OCI-LY7 (cell line): Measurements from ENCODE around the gene KRTAP22-1. TPM values are rescaled to one million over a fixed set of nuclear protein-coding genes. Genes with fewer than 3 reads are reported as not detected.

Source experiments
- small RNA-seq: library from RNA; depleted of rRNA; stranded (forward); fragments of <200 nt; gene quantifications from one replicate; pipeline ENCODE3, GENCODE V24; 2014
- total RNA-seq, 2 experiments: library from RNA; depleted of rRNA in 1 of 2; stranded (reverse); fragments of >200 nt in 1 of 2; shearing (Covaris generic) in 1 of 2; gene quantifications; 2 replicates each; pipeline ENCODE4 v1.2.3, GENCODE V29; 2014 to 2022

The KRTAP22-1 gene
- total RNA-seq, 2 experiments from 2014 or later = not detected

Small RNAs within 50 kb of the gene (small RNA-seq; reads per million reads assigned to genes)
- not detected for gene KRTAP20-1
- not detected for gene KRTAP20-3
- not detected for gene KRTAP20-4
- gene KRTAP22-1 = not detected
- not detected for gene KRTAP22-2

Other genes with a start within 250 kb of the KRTAP22-1 start
- gene KRTAP13-2, start 228.8 kb upstream of the KRTAP22-1 start, total RNA-seq (2014; rRNA removed; shearing (Covaris generic)) = not detected in 2 replicates
- not detected in 2 replicates for gene KRTAP13-2, start 228.8 kb upstream of the KRTAP22-1 start, total RNA-seq (2022)
- gene KRTAP13-1, start 205.1 kb upstream of the KRTAP22-1 start, total RNA-seq (2014; rRNA removed; shearing (Covaris generic)) = not detected in 2 replicates
- gene KRTAP13-1, start 205.1 kb upstream of the KRTAP22-1 start, total RNA-seq (2022) = not detected in 2 replicates
- gene KRTAP13-3, start 175.2 kb upstream of the KRTAP22-1 start, total RNA-seq (2014; rRNA removed; shearing (Covaris generic)) = not detected in 2 replicates
- not detected in 2 replicates for gene KRTAP13-3, start 175.2 kb upstream of the KRTAP22-1 start, total RNA-seq (2022)
- not detected in 2 replicates for gene KRTAP13-4, start 170.9 kb upstream of the KRTAP22-1 start, total RNA-seq (2014; rRNA removed; shearing (Covaris generic))
- not detected in 2 replicates for gene KRTAP13-4, start 170.9 kb upstream of the KRTAP22-1 start, total RNA-seq (2022)
- gene KRTAP15-1, start 160.8 kb upstream of the KRTAP22-1 start, total RNA-seq (2014; rRNA removed; shearing (Covaris generic)) = not detected in 2 replicates
- not detected in 2 replicates for gene KRTAP15-1, start 160.8 kb upstream of the KRTAP22-1 start, total RNA-seq (2022)
- gene KRTAP19-1, start 120.7 kb upstream of the KRTAP22-1 start, total RNA-seq (2014; rRNA removed; shearing (Covaris generic)) = not detected in 2 replicates
- not detected in 2 replicates for gene KRTAP19-1, start 120.7 kb upstream of the KRTAP22-1 start, total RNA-seq (2022)
- gene KRTAP19-2, start 113.7 kb upstream of the KRTAP22-1 start, total RNA-seq (2014; rRNA removed; shearing (Covaris generic)) = not detected in 2 replicates
- not detected in 2 replicates for gene KRTAP19-2, start 113.7 kb upstream of the KRTAP22-1 start, total RNA-seq (2022)
- gene KRTAP19-3, start 109.1 kb upstream of the KRTAP22-1 start, total RNA-seq (2014; rRNA removed; shearing (Covaris generic)) = not detected in 2 replicates
- gene KRTAP19-3, start 109.1 kb upstream of the KRTAP22-1 start, total RNA-seq (2022) = not detected in 2 replicates
- gene KRTAP19-4, start 103.9 kb upstream of the KRTAP22-1 start, total RNA-seq (2014; rRNA removed; shearing (Covaris generic)) = not detected in 2 replicates
- gene KRTAP19-4, start 103.9 kb upstream of the KRTAP22-1 start, total RNA-seq (2022) = not detected in 2 replicates
- not detected in 2 replicates for gene KRTAP19-5, start 98.9 kb upstream of the KRTAP22-1 start, total RNA-seq (2014; rRNA removed; shearing (Covaris generic))
- gene KRTAP19-5, start 98.9 kb upstream of the KRTAP22-1 start, total RNA-seq (2022) = not detected in 2 replicates
- not detected in 2 replicates for gene KRTAP19-6, start 59.2 kb upstream of the KRTAP22-1 start, total RNA-seq (2014; rRNA removed; shearing (Covaris generic))
- gene KRTAP19-6, start 59.2 kb upstream of the KRTAP22-1 start, total RNA-seq (2022) = not detected in 2 replicates
- gene KRTAP19-7, start 39.8 kb upstream of the KRTAP22-1 start, total RNA-seq (2014; rRNA removed; shearing (Covaris generic)) = not detected in 2 replicates
- gene KRTAP19-7, start 39.8 kb upstream of the KRTAP22-1 start, total RNA-seq (2022) = not detected in 2 replicates
- gene KRTAP22-2, start 10.7 kb upstream of the KRTAP22-1 start, total RNA-seq (2014; rRNA removed; shearing (Covaris generic)) = not detected in 2 replicates
- not detected in 2 replicates for gene KRTAP22-2, start 10.7 kb upstream of the KRTAP22-1 start, total RNA-seq (2022)
- gene KRTAP6-3, start 8.6 kb upstream of the KRTAP22-1 start, total RNA-seq (2014; rRNA removed; shearing (Covaris generic)) = not detected in 2 replicates
- gene KRTAP6-3, start 8.6 kb upstream of the KRTAP22-1 start, total RNA-seq (2022) = not detected in 2 replicates
- gene KRTAP6-2, start 2.2 kb upstream of the KRTAP22-1 start, total RNA-seq (2014; rRNA removed; shearing (Covaris generic)) = not detected in 2 replicates
- gene KRTAP6-2, start 2.2 kb upstream of the KRTAP22-1 start, total RNA-seq (2022) = not detected in 2 replicates
- gene KRTAP6-1, start 12.8 kb downstream of the KRTAP22-1 start, total RNA-seq (2014; rRNA removed; shearing (Covaris generic)) = not detected in 2 replicates
- gene KRTAP6-1, start 12.8 kb downstream of the KRTAP22-1 start, total RNA-seq (2022) = not detected in 2 replicates
- not detected in 2 replicates for gene KRTAP20-1, start 15.3 kb downstream of the KRTAP22-1 start, total RNA-seq (2014; rRNA removed; shearing (Covaris generic))
- gene KRTAP20-1, start 15.3 kb downstream of the KRTAP22-1 start, total RNA-seq (2022) = not detected in 2 replicates
- gene KRTAP20-4, start 19.5 kb downstream of the KRTAP22-1 start, total RNA-seq (2014; rRNA removed; shearing (Covaris generic)) = not detected in 2 replicates
- not detected in 2 replicates for gene KRTAP20-4, start 19.5 kb downstream of the KRTAP22-1 start, total RNA-seq (2022)
- gene KRTAP20-2, start 34.1 kb downstream of the KRTAP22-1 start, total RNA-seq (2014; rRNA removed; shearing (Covaris generic)) = not detected in 2 replicates
- not detected in 2 replicates for gene KRTAP20-2, start 34.1 kb downstream of the KRTAP22-1 start, total RNA-seq (2022)
- not detected in 2 replicates for gene KRTAP20-3, start 41.8 kb downstream of the KRTAP22-1 start, total RNA-seq (2014; rRNA removed; shearing (Covaris generic))
- not detected in 2 replicates for gene KRTAP20-3, start 41.8 kb downstream of the KRTAP22-1 start, total RNA-seq (2022)
- not detected in 2 replicates for gene KRTAP21-3, start 117.7 kb downstream of the KRTAP22-1 start, total RNA-seq (2014; rRNA removed; shearing (Covaris generic))
- gene KRTAP21-3, start 117.7 kb downstream of the KRTAP22-1 start, total RNA-seq (2022) = not detected in 2 replicates
- not detected in 2 replicates for gene KRTAP21-2, start 146.2 kb downstream of the KRTAP22-1 start, total RNA-seq (2014; rRNA removed; shearing (Covaris generic))
- gene KRTAP21-2, start 146.2 kb downstream of the KRTAP22-1 start, total RNA-seq (2022) = not detected in 2 replicates
- gene KRTAP21-1, start 154.3 kb downstream of the KRTAP22-1 start, total RNA-seq (2014; rRNA removed; shearing (Covaris generic)) = not detected in 2 replicates
- not detected in 2 replicates for gene KRTAP21-1, start 154.3 kb downstream of the KRTAP22-1 start, total RNA-seq (2022)
- not detected in 2 replicates for gene KRTAP8-1, start 212.2 kb downstream of the KRTAP22-1 start, total RNA-seq (2014; rRNA removed; shearing (Covaris generic))
- not detected in 2 replicates for gene KRTAP8-1, start 212.2 kb downstream of the KRTAP22-1 start, total RNA-seq (2022)
- not detected in 2 replicates for gene KRTAP7-1, start 228.7 kb downstream of the KRTAP22-1 start, total RNA-seq (2014; rRNA removed; shearing (Covaris generic))
- not detected in 2 replicates for gene KRTAP7-1, start 228.7 kb downstream of the KRTAP22-1 start, total RNA-seq (2022)